Thoracic aorta (tissue), 2 donors: Measurements from ENCODE around the gene DUT. TPM values are rescaled to one million over a fixed set of nuclear protein-coding genes. Genes with fewer than 3 reads are reported as not detected.

ENCODE experiments used
- ATAC-seq: fragments of 150-250 bp; one replicate; pipeline ENCODE4 v1.8.0; 2017; ENCODE audit warnings: low read depth; ENCODE audit not compliant: insufficient number of reproducible peaks, low FRiP score
- DNase-seq: peaks from one replicate; pipeline ENCODE4 v3.0.0-alpha.2; 2020; ENCODE audit warnings: low spot score
- H3K27ac ChIP-seq, 2 donors: fragments of 200-600 bp; sonication (generic); 1 replicate in 1 of 2; 2 replicates in 1 of 2; pipeline ENCODE4 v1.5.1; 2016; ENCODE audit warnings: mild to moderate bottlenecking in 2 of 2, moderate library complexity in 2 of 2
- H3K27me3 ChIP-seq: fragments of 200-600 bp; sonication (generic); replicated peaks from 2 replicates; pipeline ENCODE4 v1.6.0; 2016; ENCODE audit warnings: mild to moderate bottlenecking; ENCODE audit not compliant: insufficient read depth
- H3K36me3 ChIP-seq: fragments of 200-600 bp; sonication (generic); one replicate; pipeline ENCODE4 v1.5.1; 2016
- H3K4me1 ChIP-seq, 2 donors: fragments of 200-600 bp; sonication (generic); 1 replicate in 1 of 2; 2 replicates in 1 of 2; pipeline versions ENCODE4 v1.5.1 to v1.6.0; 2016; ENCODE audit warnings: low read depth in 2 of 2, mild to moderate bottlenecking in 1 of 2; ENCODE audit not compliant: control insufficient read depth in 1 of 2
- H3K4me3 ChIP-seq: fragments of 200-600 bp; sonication (generic); 2 replicates; pipeline ENCODE4 v1.5.1; 2016; ENCODE audit warnings: mild to moderate bottlenecking
- H3K9me3 ChIP-seq: fragments of 200-600 bp; sonication (generic); 2 replicates; pipeline ENCODE4 v1.5.1; 2016
- total RNA-seq, 2 donors: library from RNA; depleted of rRNA; stranded (reverse); fragments of >200 nt; gene quantifications; one replicate each; pipeline versions ENCODE4 v1.1.0 to v1.2.3, GENCODE V29; 2016
- TF ChIP-seq, protein P1 (sequence below): fragments of 200-600 bp; sonication (generic); IDR thresholded peaks from one replicate; pipeline ENCODE4 v1.5.1; 2019; ENCODE audit warnings: antibody characterized with exemption

The DUT gene
- 100 to 1,000 TPM in 1 of 2 donors, 10 to 100 TPM in 1; 50.7 to 106 TPM for total RNA-seq

GRCh38 chr15:48330855-48331795, at the start of gene DUT:
Gene DUT (plus strand): TSS chr15:48331429. CDS start chr15:48331516, 87 bp downstream.
- no peaks in the 10 kb centered on the region for H3K9me3 ChIP-seq
- H3K27me3 ChIP-seq: no peaks in the 10 kb centered on the region
- H3K36me3 ChIP-seq: peaks cover 8% of the 10 kb centered on the region
- ATAC-seq: peak; percentile 94
- peak; percentile 43 for DNase-seq
- H3K4me3 ChIP-seq: peak within 1 kb of the TSS; percentile 83
- peaks cover 5 to 20% of the 10 kb centered on the region in 2 donors for H3K4me1 ChIP-seq
- peak within 1 kb of the TSS; percentile 92 to 98 for H3K27ac ChIP-seq
- TF ChIP-seq, protein P1, sequence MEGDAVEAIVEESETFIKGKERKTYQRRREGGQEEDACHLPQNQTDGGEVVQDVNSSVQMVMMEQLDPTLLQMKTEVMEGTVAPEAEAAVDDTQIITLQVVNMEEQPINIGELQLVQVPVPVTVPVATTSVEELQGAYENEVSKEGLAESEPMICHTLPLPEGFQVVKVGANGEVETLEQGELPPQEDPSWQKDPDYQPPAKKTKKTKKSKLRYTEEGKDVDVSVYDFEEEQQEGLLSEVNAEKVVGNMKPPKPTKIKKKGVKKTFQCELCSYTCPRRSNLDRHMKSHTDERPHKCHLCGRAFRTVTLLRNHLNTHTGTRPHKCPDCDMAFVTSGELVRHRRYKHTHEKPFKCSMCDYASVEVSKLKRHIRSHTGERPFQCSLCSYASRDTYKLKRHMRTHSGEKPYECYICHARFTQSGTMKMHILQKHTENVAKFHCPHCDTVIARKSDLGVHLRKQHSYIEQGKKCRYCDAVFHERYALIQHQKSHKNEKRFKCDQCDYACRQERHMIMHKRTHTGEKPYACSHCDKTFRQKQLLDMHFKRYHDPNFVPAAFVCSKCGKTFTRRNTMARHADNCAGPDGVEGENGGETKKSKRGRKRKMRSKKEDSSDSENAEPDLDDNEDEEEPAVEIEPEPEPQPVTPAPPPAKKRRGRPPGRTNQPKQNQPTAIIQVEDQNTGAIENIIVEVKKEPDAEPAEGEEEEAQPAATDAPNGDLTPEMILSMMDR: no peak

DNA sequence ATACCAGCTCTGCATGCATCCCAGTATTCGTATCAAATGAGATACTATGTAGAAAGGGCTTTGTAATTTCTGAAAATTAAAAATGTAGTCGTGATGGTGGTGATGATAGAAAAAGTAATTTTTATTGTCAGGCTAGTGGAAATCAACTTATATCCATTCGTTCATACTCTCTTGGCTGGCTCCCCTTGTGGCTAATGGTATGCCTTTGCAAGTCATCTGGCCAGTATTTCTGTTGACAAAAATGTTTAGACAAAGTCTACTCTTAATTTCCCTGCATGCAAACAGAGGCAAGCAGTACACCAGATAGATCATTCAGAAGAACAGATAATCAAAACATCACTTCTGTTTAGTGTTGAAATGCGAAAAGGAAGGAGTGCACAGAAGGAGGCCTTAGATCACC, 49.6 kb upstream of the DUT start:
- Histone ChIP-seq H3K27me3 (no peaks in the 10 kb centered on the region), H3K27ac (no peak overlapping the region), H3K36me3 (no peaks in the 10 kb centered on the region), H3K4me1 (peaks cover 10 to 47% of the 10 kb centered on the region in 2 donors), H3K9me3 (no peaks in the 10 kb centered on the region), H3K4me3 (no peak overlapping the region)
- ATAC-seq (no peak), DNase-seq (no peak)
- TF ChIP-seq, protein P1: no peak

DNA sequence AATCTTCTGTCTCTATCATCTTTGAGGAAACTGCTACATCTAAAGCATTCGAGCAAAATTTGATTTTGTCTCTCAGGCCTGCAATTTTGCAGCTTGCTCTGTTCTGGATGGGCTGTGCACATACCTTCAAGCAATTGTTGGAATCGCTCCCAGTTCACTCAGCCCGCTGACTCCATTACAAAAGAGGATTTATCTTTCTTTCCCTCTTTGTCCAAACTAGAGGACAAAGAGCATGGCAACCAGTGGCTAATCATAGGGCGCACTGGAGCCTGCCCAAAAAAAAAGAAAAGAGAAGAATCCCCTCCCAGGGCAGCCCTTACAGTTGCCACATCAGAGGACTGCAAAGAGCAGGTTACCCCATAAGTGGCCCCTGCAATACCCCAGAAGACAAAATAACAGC, 49.0 kb upstream of the DUT start:
- Histone ChIP-seq H3K27me3 (no peaks in the 10 kb centered on the region), H3K36me3 (no peaks in the 10 kb centered on the region), H3K4me1 (peaks cover 15 to 52% of the 10 kb centered on the region in 2 donors), H3K9me3 (no peaks in the 10 kb centered on the region), H3K4me3 (no peak overlapping the region), H3K27ac (peak overlapping the region in 1 of 2 donors; percentile 51)
- TF ChIP-seq, protein P1: no peak
- ATAC-seq (no peak), DNase-seq (no peak)

GRCh38 chr15:48283396-48284145, 47.7 kb upstream of the DUT start:
- DNase-seq (no peak), ATAC-seq (peak; percentile 11)
- Histone ChIP-seq H3K27ac (peak overlapping the region; percentile 56 to 67), H3K9me3 (no peaks in the 10 kb centered on the region), H3K36me3 (no peaks in the 10 kb centered on the region), H3K27me3 (no peaks in the 10 kb centered on the region), H3K4me3 (no peak overlapping the region), H3K4me1 (peaks cover 16 to 57% of the 10 kb centered on the region in 2 donors)
- TF ChIP-seq, protein P1: no peak
